HL-60 (cell line): ENCODE measurements around the gene FRMPD2.

Source experiments
- CTCF ChIP-seq: IDR thresholded peaks from one replicate; pipeline ENCODE4 v1.5.1; 2011; ENCODE audit warnings: low read length, control low read depth, inconsistent platforms; ENCODE audit not compliant: insufficient read depth
- POLR2AphosphoS5 ChIP-seq: IDR thresholded peaks from 2 replicates; pipeline ENCODE4 v1.6.1; 2012; ENCODE audit warnings: low read depth
- REST ChIP-seq: IDR thresholded peaks from 2 replicates; pipeline ENCODE4 v1.6.1; 2012; ENCODE audit warnings: low read depth; ENCODE audit not compliant: insufficient replicate concordance

GRCh38 chr10:48291190-48291589, 16.7 kb upstream of the FRMPD2 start:
- TF ChIP-seq CTCF (no peak), REST (no peak), POLR2AphosphoS5 (no peak)
